Measurements from ENCODE around the gene SYT15.
"Not testable (repeated sequence)": the region's sequence is repeated elsewhere in the genome, so short reads cannot be mapped to it uniquely, and the experiment has no call there.

Gene SYT15

DNA sequence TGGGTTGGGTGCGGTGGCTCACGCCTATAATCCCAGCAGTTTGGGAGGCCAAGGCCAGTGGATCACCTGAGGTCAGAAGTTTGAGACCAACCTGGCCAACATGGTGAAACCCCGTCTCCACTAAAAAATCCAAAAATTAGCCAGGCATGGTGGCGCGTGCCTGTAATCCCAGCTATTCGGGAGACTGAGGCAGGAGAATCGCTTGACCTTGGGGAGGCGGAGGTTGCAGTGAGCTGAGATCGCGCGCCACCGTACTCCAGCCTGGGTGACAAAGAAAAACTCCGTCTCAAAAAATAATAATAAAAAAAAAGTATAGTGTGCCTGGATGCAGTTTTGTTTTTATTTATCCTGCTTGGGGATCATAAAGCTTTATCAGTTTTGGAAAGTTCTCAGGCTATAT lies 14.4 kb downstream of the SYT15 start:
- not testable (repeated sequence) for H3K4me1 ChIP-seq (ENCODE audit: control insufficient read depth, insufficient read depth, low read length); H3K4me3 ChIP-seq (ENCODE audit: low read length); H3K9me3 ChIP-seq (ENCODE audit: control insufficient read depth, low read length); H3K9ac ChIP-seq (ENCODE audit: low read length); H3K36me3 ChIP-seq (ENCODE audit: control insufficient read depth, insufficient read depth, low read length); H3K27me3 ChIP-seq (ENCODE audit: control insufficient read depth, insufficient read depth, low read length)

DNA sequence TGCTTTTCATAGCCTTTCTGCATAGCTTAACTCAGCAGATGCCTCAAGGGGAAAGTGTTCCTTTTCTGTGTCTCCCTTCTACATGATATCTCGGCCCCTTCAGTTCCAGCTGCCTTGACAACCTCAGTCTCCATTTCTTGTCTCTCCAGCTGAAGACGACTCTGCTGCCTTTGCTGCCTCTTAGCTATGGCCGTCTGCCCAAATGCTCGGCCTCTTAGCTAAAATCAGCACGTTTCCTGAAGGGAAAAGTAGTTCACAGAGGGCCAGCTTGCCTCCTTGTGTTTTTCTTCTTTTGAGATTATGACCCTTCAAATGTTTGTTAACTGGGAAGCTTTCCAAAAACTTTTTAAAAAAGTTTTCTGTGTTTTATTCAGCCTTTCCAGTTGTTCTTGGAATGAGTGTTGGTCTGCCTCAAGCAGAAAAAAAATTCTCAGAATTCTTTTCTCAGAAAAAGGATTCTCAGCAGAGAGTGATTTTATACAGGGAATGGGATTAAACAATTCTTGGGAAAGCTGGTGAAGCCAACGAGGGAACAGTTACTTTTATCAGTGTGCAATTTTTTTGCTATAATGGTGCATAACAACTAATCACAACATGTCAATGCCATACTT lies 15.6 kb downstream of the SYT15 start:
- H3K4me3 ChIP-seq (ENCODE audit: low read length); H3K9me3 ChIP-seq (ENCODE audit: control insufficient read depth, low read length); H3K9ac ChIP-seq (ENCODE audit: low read length); H3K27me3 ChIP-seq (ENCODE audit: control insufficient read depth, insufficient read depth, low read length); H3K4me1 ChIP-seq (ENCODE audit: control insufficient read depth, insufficient read depth, low read length); H3K36me3 ChIP-seq (ENCODE audit: control insufficient read depth, insufficient read depth, low read length): not testable (repeated sequence)

DNA sequence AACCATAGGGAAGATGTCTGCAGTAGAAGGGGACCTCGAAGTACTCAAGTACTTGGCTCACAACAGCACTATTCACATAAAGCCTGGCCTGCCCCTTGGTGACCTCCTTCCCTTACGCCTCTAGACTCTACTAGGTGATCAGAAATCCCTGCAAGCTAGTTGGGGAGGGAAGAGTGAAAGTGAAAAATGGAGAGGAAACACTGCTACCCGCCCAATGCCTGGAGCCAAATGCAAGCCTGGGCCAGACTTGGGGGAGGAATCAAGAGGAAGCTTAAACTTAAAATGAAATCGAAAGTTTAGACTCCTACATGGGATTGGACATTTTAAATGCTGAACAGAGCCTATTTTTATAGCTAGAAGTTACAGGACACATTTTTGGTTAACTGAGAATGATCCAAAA lies 17.6 kb downstream of the SYT15 start:
- H3K27me3 ChIP-seq (ENCODE audit: control insufficient read depth, insufficient read depth, low read length); H3K9ac ChIP-seq (ENCODE audit: low read length); H3K36me3 ChIP-seq (ENCODE audit: control insufficient read depth, insufficient read depth, low read length); H3K9me3 ChIP-seq (ENCODE audit: control insufficient read depth, low read length); H3K4me3 ChIP-seq (ENCODE audit: low read length); H3K4me1 ChIP-seq (ENCODE audit: control insufficient read depth, insufficient read depth, low read length): not testable (repeated sequence)

DNA sequence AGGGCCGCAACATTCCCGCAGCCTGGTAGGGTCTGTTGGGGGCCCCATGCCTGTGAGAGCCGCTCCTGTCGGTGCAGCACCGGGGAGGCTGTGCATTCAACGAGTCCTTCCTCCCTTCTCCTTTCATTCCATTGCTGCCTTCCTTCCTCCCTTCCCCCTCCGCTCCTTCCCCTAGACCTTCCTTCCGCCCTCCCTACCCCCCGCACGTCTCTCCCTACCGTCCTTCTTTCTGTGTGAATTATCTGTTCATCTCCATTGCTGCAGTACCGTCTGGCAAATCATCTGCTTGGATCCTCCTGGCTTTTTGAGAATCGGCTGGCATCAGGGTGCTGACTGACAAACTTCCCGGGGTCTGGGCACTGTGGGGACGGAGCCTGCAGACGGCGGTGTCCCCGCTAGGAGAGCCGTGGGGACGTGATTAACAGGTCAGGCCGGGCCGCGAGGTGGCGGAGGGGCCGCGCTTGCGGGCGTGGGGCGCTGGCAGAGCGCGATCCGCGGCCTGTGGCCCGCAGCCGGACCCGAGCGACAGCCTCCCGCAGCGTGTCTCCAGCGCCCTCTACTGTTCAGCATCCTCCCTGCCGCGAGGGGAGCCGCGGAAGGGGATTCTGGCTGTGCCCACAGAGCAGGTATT lies 18.8 kb downstream of the SYT15 start:
- not testable (repeated sequence) for H3K4me3 ChIP-seq (ENCODE audit: low read length); H3K27me3 ChIP-seq (ENCODE audit: control insufficient read depth, insufficient read depth, low read length); H3K9ac ChIP-seq (ENCODE audit: low read length); H3K9me3 ChIP-seq (ENCODE audit: control insufficient read depth, low read length); H3K4me1 ChIP-seq (ENCODE audit: control insufficient read depth, insufficient read depth, low read length); H3K36me3 ChIP-seq (ENCODE audit: control insufficient read depth, insufficient read depth, low read length)

DNA sequence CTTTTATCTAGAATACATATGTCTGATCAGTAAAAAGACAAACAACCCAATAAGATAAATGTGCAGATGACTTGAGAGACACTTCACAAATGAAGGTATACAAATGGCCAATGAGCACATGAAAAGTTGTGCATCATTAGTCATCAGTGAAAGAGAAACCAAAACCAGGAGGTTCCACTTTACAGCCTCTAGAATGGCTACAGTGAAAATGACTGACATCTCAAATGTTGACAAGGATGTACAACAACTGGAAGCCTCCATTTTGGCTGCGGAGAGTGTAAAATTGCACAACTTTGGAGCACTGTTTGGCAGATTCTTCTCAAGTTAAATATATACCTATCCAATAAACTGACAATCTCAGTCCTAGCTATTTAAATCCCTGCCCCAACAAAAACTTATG lies 21.6 kb downstream of the SYT15 start:
- not testable (repeated sequence) for H3K9ac ChIP-seq (ENCODE audit: low read length); H3K4me3 ChIP-seq (ENCODE audit: low read length); H3K36me3 ChIP-seq (ENCODE audit: control insufficient read depth, insufficient read depth, low read length); H3K4me1 ChIP-seq (ENCODE audit: control insufficient read depth, insufficient read depth, low read length); H3K27me3 ChIP-seq (ENCODE audit: control insufficient read depth, insufficient read depth, low read length); H3K9me3 ChIP-seq (ENCODE audit: control insufficient read depth, low read length)

DNA sequence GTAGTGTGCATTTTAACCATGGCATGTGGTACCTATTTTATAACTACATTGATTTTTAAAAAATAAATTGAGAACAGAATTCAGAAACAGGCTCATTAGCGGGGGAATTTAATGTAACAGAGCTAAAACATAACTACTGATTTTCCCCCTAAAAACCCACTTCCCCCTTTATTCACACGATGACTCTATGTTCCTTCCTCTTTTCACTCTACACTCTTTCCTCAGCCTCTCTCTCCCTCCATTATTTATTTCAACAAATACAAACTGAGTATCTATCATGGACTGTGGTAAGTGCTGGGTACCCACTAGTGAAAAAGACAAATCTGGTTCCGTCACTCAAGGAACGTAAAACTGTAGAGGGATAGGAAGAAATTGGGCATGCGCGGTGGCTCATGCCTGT lies 36.6 kb downstream of the SYT15 start:
- H3K4me3 ChIP-seq (ENCODE audit: low read length); H3K27me3 ChIP-seq (ENCODE audit: control insufficient read depth, insufficient read depth, low read length); H3K36me3 ChIP-seq (ENCODE audit: control insufficient read depth, insufficient read depth, low read length); H3K4me1 ChIP-seq (ENCODE audit: control insufficient read depth, insufficient read depth, low read length); H3K9me3 ChIP-seq (ENCODE audit: control insufficient read depth, low read length); H3K9ac ChIP-seq (ENCODE audit: low read length): not testable (repeated sequence)

DNA sequence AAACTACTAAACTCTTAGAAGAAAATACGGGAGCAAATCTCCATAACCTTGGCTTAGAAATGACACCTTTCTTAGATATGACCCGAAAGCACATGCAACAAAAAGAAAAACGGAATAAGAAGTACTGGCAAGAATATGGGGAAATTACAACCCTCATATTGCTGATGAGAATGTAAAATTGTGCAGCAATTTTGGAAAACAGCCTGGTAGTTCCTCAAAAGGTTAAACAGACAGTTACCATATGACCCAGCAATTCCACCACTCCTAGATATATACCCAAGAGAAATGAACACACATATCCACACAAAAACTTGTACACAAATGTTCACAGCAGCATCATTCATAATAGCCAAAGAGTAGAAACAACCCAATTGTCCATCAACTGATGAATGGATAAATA lies 37.3 kb downstream of the SYT15 start:
- not testable (repeated sequence) for H3K4me1 ChIP-seq (ENCODE audit: control insufficient read depth, insufficient read depth, low read length); H3K27me3 ChIP-seq (ENCODE audit: control insufficient read depth, insufficient read depth, low read length); H3K9me3 ChIP-seq (ENCODE audit: control insufficient read depth, low read length); H3K4me3 ChIP-seq (ENCODE audit: low read length); H3K36me3 ChIP-seq (ENCODE audit: control insufficient read depth, insufficient read depth, low read length); H3K9ac ChIP-seq (ENCODE audit: low read length)

DNA sequence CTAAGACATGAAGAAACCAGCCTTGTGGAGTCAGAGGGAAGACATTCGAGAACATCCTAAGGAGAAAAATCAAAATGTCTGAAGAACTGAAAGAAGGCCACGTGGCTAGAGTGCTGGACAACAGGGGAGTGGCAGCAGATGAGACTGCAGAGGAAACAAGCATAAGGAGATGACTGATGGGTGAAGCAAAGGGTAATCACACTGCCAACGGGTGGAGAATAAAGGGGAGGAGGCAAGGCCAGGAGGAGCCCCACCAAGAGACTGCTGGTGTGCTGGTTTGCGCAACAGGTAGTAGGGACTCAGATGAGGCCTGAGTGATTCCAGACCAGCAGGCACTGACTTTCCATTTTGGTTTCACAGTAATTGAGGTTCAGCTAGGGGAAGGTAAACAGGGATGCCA lies 38.2 kb downstream of the SYT15 start:
- not testable (repeated sequence) for H3K4me3 ChIP-seq (ENCODE audit: low read length); H3K36me3 ChIP-seq (ENCODE audit: control insufficient read depth, insufficient read depth, low read length); H3K4me1 ChIP-seq (ENCODE audit: control insufficient read depth, insufficient read depth, low read length); H3K27me3 ChIP-seq (ENCODE audit: control insufficient read depth, insufficient read depth, low read length); H3K9ac ChIP-seq (ENCODE audit: low read length); H3K9me3 ChIP-seq (ENCODE audit: control insufficient read depth, low read length)

DNA sequence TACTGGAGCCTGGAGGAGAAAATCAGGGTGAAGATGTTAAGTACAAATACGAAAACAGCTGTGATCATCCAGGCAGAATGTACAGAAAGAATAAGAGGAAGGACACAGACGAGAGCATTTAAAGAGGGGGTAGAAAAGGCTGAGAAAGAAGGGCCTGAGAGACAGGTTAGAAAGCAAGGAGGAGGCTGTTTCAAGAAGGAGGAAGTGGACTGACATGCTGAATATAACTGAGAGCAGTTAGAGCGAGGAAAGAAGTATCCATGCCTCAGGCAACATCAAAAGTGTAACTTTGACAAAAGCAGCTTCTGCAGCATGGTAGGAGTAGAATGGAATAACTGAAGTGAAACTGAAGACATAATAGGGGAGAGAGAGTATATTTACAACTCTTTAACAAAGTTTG lies 39.0 kb downstream of the SYT15 start:
- H3K4me1 ChIP-seq (ENCODE audit: control insufficient read depth, insufficient read depth, low read length); H3K9me3 ChIP-seq (ENCODE audit: control insufficient read depth, low read length); H3K4me3 ChIP-seq (ENCODE audit: low read length); H3K27me3 ChIP-seq (ENCODE audit: control insufficient read depth, insufficient read depth, low read length); H3K9ac ChIP-seq (ENCODE audit: low read length); H3K36me3 ChIP-seq (ENCODE audit: control insufficient read depth, insufficient read depth, low read length): not testable (repeated sequence)

DNA sequence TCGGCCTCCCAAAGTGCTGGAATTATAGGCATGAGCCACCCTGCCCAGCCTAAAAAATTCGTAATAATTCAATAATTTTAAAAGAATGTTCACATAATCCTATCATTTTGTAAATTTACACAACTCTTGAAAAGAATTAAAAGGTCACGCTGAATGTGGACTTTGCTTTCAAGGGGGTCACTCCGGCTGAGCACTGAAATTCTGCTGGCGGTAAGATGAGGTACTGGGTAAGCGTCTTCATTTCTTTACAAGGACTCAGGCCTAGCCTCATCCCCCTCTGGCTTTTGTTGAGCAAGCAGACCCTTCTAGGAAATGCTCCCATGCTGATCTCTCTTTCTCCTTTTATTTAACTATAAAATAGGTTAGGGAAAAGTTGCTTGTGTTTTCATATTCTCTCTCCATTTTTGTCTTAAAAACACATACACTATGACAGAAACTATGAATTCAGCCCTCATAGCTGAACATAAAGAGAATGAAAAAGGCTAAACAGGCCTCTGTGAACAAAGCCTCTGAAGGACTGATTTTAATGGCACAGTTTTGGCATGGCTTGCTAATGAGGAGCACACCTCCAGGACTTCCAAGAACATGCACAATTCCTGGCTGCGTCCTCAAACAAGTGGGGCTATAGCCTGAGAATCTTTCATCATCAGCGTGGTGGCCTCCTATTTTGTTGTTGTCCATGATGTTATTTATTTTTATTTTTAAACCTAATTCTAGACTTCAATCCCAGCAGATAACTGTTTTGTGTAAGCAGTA lies 45.1 kb downstream of the SYT15 start:
- H3K9me3 ChIP-seq (ENCODE audit: control insufficient read depth, low read length); H3K4me1 ChIP-seq (ENCODE audit: control insufficient read depth, insufficient read depth, low read length); H3K9ac ChIP-seq (ENCODE audit: low read length); H3K36me3 ChIP-seq (ENCODE audit: control insufficient read depth, insufficient read depth, low read length); H3K27me3 ChIP-seq (ENCODE audit: control insufficient read depth, insufficient read depth, low read length); H3K4me3 ChIP-seq (ENCODE audit: low read length): not testable (repeated sequence)

DNA sequence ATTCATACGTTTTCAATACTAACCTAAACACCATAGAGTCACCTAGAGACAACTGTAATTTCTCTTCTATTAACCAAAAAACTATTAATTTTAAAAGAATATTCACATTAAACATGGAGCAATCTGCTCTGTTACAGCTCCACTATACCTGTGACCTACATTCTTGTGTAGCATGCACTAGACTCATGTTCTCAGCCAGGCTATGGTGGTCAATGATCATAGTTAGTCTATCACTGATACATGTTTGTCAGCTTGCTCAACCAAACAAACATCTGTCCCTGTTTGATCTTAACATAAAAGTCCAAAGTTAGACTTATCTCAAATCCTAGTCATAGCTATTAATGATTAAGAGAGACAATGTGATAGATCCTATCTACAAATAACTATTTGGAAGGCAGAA lies 50.9 kb downstream of the SYT15 start:
- H3K9me3 ChIP-seq (ENCODE audit: control insufficient read depth, low read length); H3K4me3 ChIP-seq (ENCODE audit: low read length); H3K36me3 ChIP-seq (ENCODE audit: control insufficient read depth, insufficient read depth, low read length); H3K4me1 ChIP-seq (ENCODE audit: control insufficient read depth, insufficient read depth, low read length); H3K9ac ChIP-seq (ENCODE audit: low read length); H3K27me3 ChIP-seq (ENCODE audit: control insufficient read depth, insufficient read depth, low read length): not testable (repeated sequence)

DNA sequence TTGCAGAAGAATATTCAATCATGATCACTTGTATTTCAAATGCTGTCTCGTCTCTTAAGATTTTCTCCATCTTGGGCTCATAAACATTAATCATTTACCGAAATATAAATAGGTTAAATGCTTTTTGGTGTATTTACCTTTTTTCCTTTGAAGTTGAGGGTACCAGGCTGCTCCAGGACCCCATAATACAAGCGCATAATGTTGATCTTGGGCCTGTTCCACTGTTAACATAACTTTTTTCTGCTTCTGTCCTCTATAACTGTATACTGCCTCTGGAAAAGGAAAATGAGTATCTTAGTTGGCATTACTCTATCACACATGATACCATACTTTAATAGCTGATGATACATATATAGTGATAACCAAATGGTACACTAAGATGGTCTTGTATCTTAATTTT lies 51.9 kb downstream of the SYT15 start:
- H3K9ac ChIP-seq (ENCODE audit: low read length); H3K4me1 ChIP-seq (ENCODE audit: control insufficient read depth, insufficient read depth, low read length); H3K4me3 ChIP-seq (ENCODE audit: low read length); H3K36me3 ChIP-seq (ENCODE audit: control insufficient read depth, insufficient read depth, low read length); H3K9me3 ChIP-seq (ENCODE audit: control insufficient read depth, low read length); H3K27me3 ChIP-seq (ENCODE audit: control insufficient read depth, insufficient read depth, low read length): not testable (repeated sequence)

DNA sequence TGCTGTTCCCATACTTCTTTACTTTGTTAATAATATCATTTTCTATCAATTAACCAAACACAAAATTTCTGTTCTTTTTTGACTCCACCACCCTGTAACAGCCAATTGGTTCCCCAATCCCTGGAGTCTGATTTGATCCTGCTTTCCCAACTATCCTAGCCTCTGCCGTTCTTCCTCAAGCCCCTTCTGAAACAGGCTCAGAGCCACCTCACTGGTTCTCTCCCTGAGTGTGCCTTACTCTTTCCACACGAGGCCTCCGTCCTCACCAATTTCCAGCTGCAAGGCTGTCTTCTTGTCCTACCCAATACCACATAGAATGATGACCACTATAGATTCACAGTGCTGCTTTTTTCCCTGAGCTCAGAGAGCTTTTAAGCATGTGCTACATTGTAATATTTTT lies 52.8 kb downstream of the SYT15 start:
- not testable (repeated sequence) for H3K27me3 ChIP-seq (ENCODE audit: control insufficient read depth, insufficient read depth, low read length); H3K9ac ChIP-seq (ENCODE audit: low read length); H3K36me3 ChIP-seq (ENCODE audit: control insufficient read depth, insufficient read depth, low read length); H3K4me3 ChIP-seq (ENCODE audit: low read length); H3K9me3 ChIP-seq (ENCODE audit: control insufficient read depth, low read length); H3K4me1 ChIP-seq (ENCODE audit: control insufficient read depth, insufficient read depth, low read length)

All from mucosa of stomach (tissue), 1 donor.